Epithelial cell of proximal tubule (primary cell): ENCODE results near the gene IFIT1. TPM values are rescaled to one million over a fixed set of nuclear protein-coding genes. Genes with fewer than 3 reads are reported as not detected.
"Not testable (repeated sequence)": the region's sequence is repeated elsewhere in the genome, so short reads cannot be mapped to it uniquely, and the experiment has no call there.

Experiments used
- DNase-seq: peaks from one replicate; pipeline ENCODE4 v3.0.0-alpha.2; 2011; ENCODE audit warnings: low read depth
- H3K4me3 ChIP-seq: 2 replicates; pipeline ENCODE4 v1.5.1; 2011; ENCODE audit warnings: low read depth, mild to moderate bottlenecking, low read length
- CTCF ChIP-seq: conservative IDR thresholded peaks from 2 replicates; pipeline ENCODE4 v1.5.1; 2012; ENCODE audit warnings: low read depth, mild to moderate bottlenecking, low read length
- total RNA-seq: library from RNA; depleted of rRNA; stranded (reverse); fragments of >200 nt; gene quantifications from 2 replicates; pipeline ENCODE4 v1.2.3, GENCODE V29; 2015

IFIT1 gene
- total RNA-seq, 1 donor from 2014 or later, result 3.4 TPM

- TF ChIP-seq CTCF, result no peak
- H3K4me3 ChIP-seq, result no peak overlapping the region
- no peak for DNase-seq
Measured at GRCh38 chr10:89399956-89400355, 7.5 kb downstream of the IFIT1 start.

- DNase-seq, result no peak
- TF ChIP-seq CTCF, result no peak
Measured at GRCh38 chr10:89403043-89403442, 10.6 kb downstream of the IFIT1 start.

GRCh38 chr10:89404104-89405047 is 12.0 kb downstream of the IFIT1 start:
- H3K4me3 ChIP-seq, result no peak overlapping the region
- TF ChIP-seq CTCF, result no peak
- DNase-seq, result no peak

More at GRCh38 chr10:89403043-89403442, 10.6 kb downstream of the IFIT1 start:
- H3K4me3 ChIP-seq, result no peak overlapping the region

GRCh38 chr10:89406178-89406577 is 13.8 kb downstream of the IFIT1 start:
- not testable (repeated sequence) for DNase-seq, H3K4me3 ChIP-seq

- H3K4me3 ChIP-seq, DNase-seq: not testable (repeated sequence)
Measured at GRCh38 chr10:89407792-89408191, 15.4 kb downstream of the IFIT1 start.

GRCh38 chr10:89409282-89409681 is 16.9 kb downstream of the IFIT1 start:
- DNase-seq, H3K4me3 ChIP-seq: not testable (repeated sequence)

- not testable (repeated sequence) for DNase-seq
Measured at GRCh38 chr10:89410551-89410950, 18.1 kb downstream of the IFIT1 start.

GRCh38 chr10:89411135-89411534 is 18.7 kb downstream of the IFIT1 start:
- not testable (repeated sequence) for DNase-seq, H3K4me3 ChIP-seq

More at GRCh38 chr10:89410551-89410950, 18.1 kb downstream of the IFIT1 start:
- H3K4me3 ChIP-seq, result not testable (repeated sequence)

GRCh38 chr10:89412276-89412675 is 19.9 kb downstream of the IFIT1 start:
- not testable (repeated sequence) for H3K4me3 ChIP-seq, DNase-seq

- DNase-seq, result no peak
- peak overlapping the region; percentile 91 for H3K4me3 ChIP-seq
- TF ChIP-seq CTCF, result no peak
Measured at GRCh38 chr10:89413398-89413912, 21.0 kb downstream of the IFIT1 start.
